ENCODE data around the gene MC2R. TPM values are rescaled to one million over a fixed set of nuclear protein-coding genes. Genes with fewer than 3 reads are reported as not detected.

The MC2R gene
- total RNA-seq, 1 donor from 2014 or later: not detected

DNA sequence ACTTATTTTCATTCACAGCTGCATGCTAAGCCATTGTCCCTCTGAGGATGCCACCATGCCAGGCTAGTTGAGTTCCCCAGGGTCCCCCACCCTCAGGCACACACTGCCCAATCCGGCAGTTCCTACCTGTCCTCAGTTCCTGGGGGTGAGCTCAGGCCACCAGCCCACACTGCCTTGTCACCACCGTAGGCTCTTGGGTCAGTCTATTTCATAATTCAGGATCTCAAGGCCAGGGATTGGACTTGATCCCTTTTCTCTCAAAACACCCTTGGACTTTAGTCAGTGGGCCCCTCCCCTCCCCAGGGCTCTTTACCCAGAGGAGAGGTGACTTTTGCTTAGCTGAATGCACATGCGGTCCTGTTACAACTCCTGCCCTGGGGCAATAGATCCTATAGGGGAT is 18.7 kb upstream of the MC2R start:
- no peaks in the 10 kb centered on the region for H3K4me1 Mint-ChIP-seq (ENCODE audit: low read depth)
- peaks cover under 1% of the 10 kb centered on the region for H3K9me3 Mint-ChIP-seq (ENCODE audit: low read depth)
- H3K4me3 Mint-ChIP-seq (ENCODE audit: low read depth): no peak overlapping the region
- no peaks in the 10 kb centered on the region for H3K27me3 Mint-ChIP-seq
- DNase-seq (ENCODE audit: low spot score, unreplicated experiment): no peak
- TF ChIP-seq, protein P1, sequence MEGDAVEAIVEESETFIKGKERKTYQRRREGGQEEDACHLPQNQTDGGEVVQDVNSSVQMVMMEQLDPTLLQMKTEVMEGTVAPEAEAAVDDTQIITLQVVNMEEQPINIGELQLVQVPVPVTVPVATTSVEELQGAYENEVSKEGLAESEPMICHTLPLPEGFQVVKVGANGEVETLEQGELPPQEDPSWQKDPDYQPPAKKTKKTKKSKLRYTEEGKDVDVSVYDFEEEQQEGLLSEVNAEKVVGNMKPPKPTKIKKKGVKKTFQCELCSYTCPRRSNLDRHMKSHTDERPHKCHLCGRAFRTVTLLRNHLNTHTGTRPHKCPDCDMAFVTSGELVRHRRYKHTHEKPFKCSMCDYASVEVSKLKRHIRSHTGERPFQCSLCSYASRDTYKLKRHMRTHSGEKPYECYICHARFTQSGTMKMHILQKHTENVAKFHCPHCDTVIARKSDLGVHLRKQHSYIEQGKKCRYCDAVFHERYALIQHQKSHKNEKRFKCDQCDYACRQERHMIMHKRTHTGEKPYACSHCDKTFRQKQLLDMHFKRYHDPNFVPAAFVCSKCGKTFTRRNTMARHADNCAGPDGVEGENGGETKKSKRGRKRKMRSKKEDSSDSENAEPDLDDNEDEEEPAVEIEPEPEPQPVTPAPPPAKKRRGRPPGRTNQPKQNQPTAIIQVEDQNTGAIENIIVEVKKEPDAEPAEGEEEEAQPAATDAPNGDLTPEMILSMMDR (IDR thresholded peaks at IDR 0.05; ENCODE audit: unreplicated experiment): no peak
- H3K27ac Mint-ChIP-seq: no peak overlapping the region
- no peaks in the 10 kb centered on the region for H3K36me3 Mint-ChIP-seq (ENCODE audit: insufficient read depth)

DNA sequence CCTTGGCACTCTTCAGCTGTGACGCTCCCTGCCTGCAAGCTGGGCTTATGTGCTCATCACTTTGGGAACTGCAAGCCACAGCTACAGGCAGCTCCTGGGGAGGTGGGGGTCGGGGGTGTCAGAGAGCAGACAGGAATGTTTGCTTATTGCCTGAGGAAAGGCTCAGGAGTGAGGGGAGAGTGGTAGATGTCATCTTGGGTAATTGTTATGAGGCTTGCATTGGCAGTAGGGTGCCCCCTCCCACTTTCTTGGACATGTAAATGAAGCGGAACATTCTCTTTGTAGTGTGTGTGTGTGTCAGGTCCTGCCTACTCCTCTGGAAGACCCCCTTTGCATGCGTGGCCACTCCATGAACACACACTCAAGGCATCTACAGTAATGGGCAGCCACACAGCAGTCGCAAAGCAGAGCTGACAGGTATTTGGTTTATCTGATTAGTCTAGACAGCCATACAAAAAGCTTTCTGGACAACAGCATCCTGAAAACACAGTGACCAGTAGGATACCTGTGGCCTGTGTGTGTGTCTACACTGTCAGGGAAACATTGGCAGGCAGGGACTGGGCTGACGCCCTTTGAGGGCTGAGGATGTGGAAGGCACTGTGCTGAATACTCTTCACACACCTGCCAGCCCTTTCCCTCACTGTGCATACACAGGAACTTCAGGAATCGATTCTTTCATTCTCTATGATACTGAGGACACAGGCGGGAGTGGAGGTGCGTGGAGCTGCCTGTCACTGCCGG is 17.1 kb upstream of the MC2R start:
- Mint-ChIP-seq H3K9me3 (ENCODE audit: low read depth) (peaks cover 5% of the 10 kb centered on the region), H3K4me1 (ENCODE audit: low read depth) (no peaks in the 10 kb centered on the region), H3K27me3 (no peaks in the 10 kb centered on the region), H3K4me3 (ENCODE audit: low read depth) (no peak overlapping the region), H3K27ac (peak overlapping the region; percentile 58), H3K36me3 (ENCODE audit: insufficient read depth) (no peaks in the 10 kb centered on the region)
- TF ChIP-seq, protein P1 (IDR thresholded peaks at IDR 0.05; ENCODE audit: unreplicated experiment): no peak
- DNase-seq (ENCODE audit: low spot score, unreplicated experiment): no peak

DNA sequence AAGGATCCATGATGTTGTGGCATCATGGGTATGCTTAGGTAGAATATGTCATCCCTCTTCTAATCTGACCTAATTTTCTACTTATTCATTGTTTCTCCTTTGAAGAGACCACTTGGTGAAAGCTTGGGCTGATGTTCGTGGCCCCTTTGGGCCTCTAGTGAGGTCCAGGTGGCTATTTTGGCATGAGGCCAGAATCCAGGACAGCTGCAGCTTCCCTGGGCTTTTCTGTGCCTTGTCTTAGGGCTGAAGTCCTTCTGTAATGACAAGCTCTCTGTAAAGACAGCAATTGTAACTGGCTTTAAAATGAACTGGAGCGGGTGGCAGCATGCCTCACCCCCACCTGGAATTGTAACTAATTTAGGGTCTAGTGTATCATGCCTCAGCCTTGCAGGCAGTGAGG is 15.6 kb upstream of the MC2R start:
- Mint-ChIP-seq H3K4me1 (ENCODE audit: low read depth) (no peaks in the 10 kb centered on the region), H3K4me3 (ENCODE audit: low read depth) (no peak overlapping the region), H3K27me3 (no peaks in the 10 kb centered on the region), H3K27ac (no peak overlapping the region), H3K9me3 (ENCODE audit: low read depth) (peaks cover 5% of the 10 kb centered on the region), H3K36me3 (ENCODE audit: insufficient read depth) (no peaks in the 10 kb centered on the region)
- DNase-seq (ENCODE audit: low spot score, unreplicated experiment): no peak
- TF ChIP-seq, protein P1 (IDR thresholded peaks at IDR 0.05; ENCODE audit: unreplicated experiment): no peak

DNA sequence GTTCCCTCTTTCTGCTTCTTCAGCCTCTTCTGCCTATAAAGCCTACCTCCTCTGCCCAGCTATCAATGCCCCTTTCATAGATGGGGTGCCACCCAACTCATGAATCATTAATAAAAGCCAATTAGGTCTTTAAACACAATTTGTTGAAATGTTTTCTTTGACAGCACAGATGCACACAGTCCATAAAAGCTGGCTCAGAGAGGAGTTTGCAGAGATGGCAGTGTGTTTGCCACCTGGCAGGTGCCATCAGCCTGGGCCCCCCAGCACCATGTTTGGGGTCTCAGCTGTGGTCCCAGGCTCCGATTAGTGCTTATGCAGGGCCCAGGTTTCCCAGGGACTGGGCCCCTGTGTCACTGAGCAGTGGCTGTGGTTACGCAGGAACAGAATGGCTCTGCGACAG is 7.9 kb upstream of the MC2R start:
- Mint-ChIP-seq H3K4me3 (ENCODE audit: low read depth) (no peak overlapping the region), H3K4me1 (ENCODE audit: low read depth) (no peaks in the 10 kb centered on the region), H3K36me3 (ENCODE audit: insufficient read depth) (no peaks in the 10 kb centered on the region), H3K27ac (no peak overlapping the region), H3K9me3 (ENCODE audit: low read depth) (no peaks in the 10 kb centered on the region), H3K27me3 (peaks cover 3% of the 10 kb centered on the region)
- TF ChIP-seq, protein P1 (IDR thresholded peaks at IDR 0.05; ENCODE audit: unreplicated experiment): no peak
- no peak for DNase-seq (ENCODE audit: low spot score, unreplicated experiment)

DNA sequence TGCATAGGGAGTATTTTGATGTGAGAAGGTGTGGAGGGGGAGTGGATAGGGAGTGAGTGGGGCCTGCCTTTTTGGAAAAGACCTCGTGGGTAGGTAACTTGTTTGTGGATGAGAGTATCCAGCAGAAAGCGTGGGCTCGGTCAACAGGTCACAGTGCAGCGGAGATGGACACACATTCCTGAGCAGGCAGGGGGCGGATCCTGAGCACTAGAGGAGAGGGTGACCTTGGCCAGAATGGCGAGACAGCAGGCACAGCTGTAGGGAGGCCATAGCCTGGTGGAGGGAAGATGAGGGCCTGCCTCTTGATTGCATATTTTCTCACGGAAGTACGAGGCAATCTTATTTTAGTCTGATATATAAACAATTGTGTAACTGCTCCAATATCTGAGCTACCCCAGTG is 3.6 kb upstream of the MC2R start:
- Mint-ChIP-seq H3K27ac (no peak overlapping the region), H3K36me3 (ENCODE audit: insufficient read depth) (no peaks in the 10 kb centered on the region), H3K27me3 (no peaks in the 10 kb centered on the region), H3K9me3 (ENCODE audit: low read depth) (no peaks in the 10 kb centered on the region), H3K4me1 (ENCODE audit: low read depth) (peaks cover 2% of the 10 kb centered on the region), H3K4me3 (ENCODE audit: low read depth) (no peak overlapping the region)
- no peak for DNase-seq (ENCODE audit: low spot score, unreplicated experiment)
- TF ChIP-seq, protein P1 (IDR thresholded peaks at IDR 0.05; ENCODE audit: unreplicated experiment): no peak
